Effector memory CD8-positive, alpha-beta T cell (primary cell): ENCODE data around the gene TMEM235.

Source experiments
- ATAC-seq: fragments of 150-1000 bp; cut with Tn5 transposase; replicated peaks from 2 replicates; pipeline ENCODE4 v1.10.0; 2021; ENCODE audit warnings: mild to moderate bottlenecking, moderate library complexity
- DNase-seq, 3 experiments: peaks; one replicate each; pipeline ENCODE4 v3.0.0; 2021
- H3K27ac Mint-ChIP-seq, 2 donors: one replicate each; pipeline ENCODE4 v1.8.0; 2022; ENCODE audit warnings: mild to moderate bottlenecking in 2 of 2, mixed read lengths in 2 of 2, moderate library complexity in 2 of 2
- H3K27me3 Mint-ChIP-seq, 2 donors: one replicate each; pipeline ENCODE4 v1.8.0; 2022; ENCODE audit warnings: mixed read lengths in 2 of 2
- H3K36me3 Mint-ChIP-seq: one replicate; pipeline ENCODE4 v1.8.0; 2022; ENCODE audit warnings: mild to moderate bottlenecking, moderate library complexity, mixed read lengths; ENCODE audit not compliant: insufficient read depth
- H3K4me1 Mint-ChIP-seq, 2 donors: one replicate each; pipeline ENCODE4 v1.8.0; 2022; ENCODE audit warnings: low read depth in 2 of 2, mixed read lengths in 2 of 2
- H3K4me3 Mint-ChIP-seq, 2 donors: one replicate each; pipeline ENCODE4 v1.8.0; 2022; ENCODE audit warnings: mild to moderate bottlenecking in 2 of 2, mixed read lengths in 2 of 2, moderate library complexity in 2 of 2
- H3K9me3 Mint-ChIP-seq, 2 donors: one replicate each; pipeline ENCODE4 v1.8.0; 2022; ENCODE audit warnings: mixed read lengths in 2 of 2

TMEM235 gene

DNA sequence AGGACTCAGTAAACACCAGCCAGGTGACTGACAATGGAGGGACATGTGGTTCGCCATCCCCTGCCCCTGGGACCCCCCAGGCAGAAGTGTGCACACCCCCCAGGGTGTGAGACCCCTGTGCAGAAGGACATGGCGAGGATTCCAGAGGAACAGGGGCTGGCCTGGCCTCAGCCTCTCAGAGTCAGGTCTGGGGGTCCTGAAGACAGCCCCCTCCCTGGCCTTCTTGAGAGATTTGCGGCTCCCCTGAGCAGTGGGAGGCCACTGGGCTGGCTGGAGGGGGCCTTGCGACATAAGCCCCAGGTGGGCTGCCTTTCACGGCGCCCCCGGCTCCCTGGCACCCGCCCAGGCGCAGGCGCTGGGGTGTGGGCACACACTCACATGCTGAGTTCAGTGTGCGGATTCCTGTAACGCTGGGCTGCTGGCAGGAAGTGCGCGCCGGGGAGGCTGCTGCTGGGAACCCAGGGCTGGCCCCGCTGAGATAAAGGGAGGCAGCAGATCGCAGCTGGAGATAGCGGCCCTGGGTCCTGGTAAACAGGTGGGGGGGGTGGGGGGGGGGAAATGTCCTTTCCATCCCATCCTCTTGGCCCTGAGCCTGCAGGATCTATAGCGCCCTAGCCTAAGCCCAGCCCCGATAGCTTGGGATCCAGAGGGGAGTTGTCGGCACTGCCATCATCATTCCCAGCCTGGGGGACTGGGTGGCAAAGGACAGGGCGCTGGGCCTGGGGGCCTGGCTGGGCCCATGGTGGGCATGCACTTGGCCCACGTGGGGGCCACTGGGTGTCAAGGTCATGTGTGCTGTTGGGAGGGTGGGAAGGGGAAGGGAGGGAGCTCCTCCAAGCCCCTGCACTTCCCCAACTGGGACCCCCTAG, 27.1 kb downstream of the TMEM235 start:
- peak; percentile 66 for ATAC-seq
- Mint-ChIP-seq H3K4me1 (peaks cover 10 to 16% of the 10 kb centered on the region in 2 donors), H3K9me3 (no peaks in the 10 kb centered on the region), H3K27me3 (no peaks in the 10 kb centered on the region), H3K36me3 (peaks cover 4% of the 10 kb centered on the region), H3K27ac (peak overlapping the region in 1 of 2 donors; percentile 25), H3K4me3 (peak overlapping the region; percentile 55 to 70)
- DNase-seq, result peak; percentile 26 to 38 (median 26)

DNA sequence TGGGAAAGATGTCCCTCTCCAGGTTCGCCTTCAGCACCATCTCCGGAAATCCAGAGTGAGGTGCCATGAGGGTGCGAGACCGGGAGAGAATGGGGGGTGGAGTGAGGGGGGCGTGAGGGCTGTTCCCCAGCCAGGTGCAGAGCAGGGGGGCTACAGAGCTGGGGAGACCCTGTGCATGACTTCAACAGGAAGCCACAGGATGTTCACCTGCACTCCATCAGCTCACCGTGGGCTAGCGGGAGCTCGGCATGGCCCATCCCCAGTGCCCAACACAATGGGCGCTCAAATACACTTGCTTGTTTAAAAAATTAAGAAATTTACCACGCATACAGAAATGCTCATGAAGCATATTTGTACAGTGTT, 27.7 kb downstream of the TMEM235 start:
- H3K9me3 Mint-ChIP-seq, result no peaks in the 10 kb centered on the region
- no peak for ATAC-seq
- peaks cover 4% of the 10 kb centered on the region for H3K36me3 Mint-ChIP-seq
- H3K27ac Mint-ChIP-seq, result no peak overlapping the region
- no peak for DNase-seq
- H3K27me3 Mint-ChIP-seq, result no peaks in the 10 kb centered on the region
- H3K4me3 Mint-ChIP-seq, result no peak overlapping the region
- peaks cover 10 to 16% of the 10 kb centered on the region in 2 donors for H3K4me1 Mint-ChIP-seq

DNA sequence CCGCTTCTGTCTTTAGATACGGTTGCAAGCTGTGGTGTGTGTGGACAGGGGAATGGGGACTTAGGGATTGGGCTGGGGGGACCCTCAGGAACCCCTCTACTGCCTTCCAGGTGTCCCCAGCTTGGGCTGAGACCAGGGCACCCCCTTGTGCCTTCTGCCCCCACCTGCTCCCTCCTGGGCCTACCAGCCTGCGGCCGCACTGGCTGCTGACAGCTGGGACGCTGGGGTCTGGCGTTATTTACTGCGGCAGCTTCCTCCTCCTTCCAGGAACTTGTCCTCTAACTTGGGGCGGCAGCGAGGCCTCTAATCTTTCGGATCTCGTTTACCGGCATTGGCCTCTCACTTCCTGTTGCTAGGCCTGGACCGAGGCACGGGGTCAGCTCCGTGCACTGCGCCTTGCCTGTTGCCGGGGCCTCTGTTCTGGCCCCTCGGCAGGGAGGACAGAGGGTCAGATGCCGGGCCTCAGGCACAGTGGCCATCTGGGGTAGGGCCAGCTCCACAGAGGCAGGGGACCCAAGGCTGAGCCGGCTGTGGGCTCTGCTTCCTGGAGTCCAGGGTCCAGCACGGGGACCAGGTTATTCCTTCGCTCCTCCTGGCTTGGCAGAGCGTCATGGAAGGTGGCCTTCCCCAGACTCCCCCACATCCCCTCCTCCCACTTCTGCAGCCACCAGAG, 31.8 kb downstream of the TMEM235 start:
- Mint-ChIP-seq H3K4me1 (peaks cover under 1 to 7% of the 10 kb centered on the region in 2 donors), H3K4me3 (no peak overlapping the region)

DNA sequence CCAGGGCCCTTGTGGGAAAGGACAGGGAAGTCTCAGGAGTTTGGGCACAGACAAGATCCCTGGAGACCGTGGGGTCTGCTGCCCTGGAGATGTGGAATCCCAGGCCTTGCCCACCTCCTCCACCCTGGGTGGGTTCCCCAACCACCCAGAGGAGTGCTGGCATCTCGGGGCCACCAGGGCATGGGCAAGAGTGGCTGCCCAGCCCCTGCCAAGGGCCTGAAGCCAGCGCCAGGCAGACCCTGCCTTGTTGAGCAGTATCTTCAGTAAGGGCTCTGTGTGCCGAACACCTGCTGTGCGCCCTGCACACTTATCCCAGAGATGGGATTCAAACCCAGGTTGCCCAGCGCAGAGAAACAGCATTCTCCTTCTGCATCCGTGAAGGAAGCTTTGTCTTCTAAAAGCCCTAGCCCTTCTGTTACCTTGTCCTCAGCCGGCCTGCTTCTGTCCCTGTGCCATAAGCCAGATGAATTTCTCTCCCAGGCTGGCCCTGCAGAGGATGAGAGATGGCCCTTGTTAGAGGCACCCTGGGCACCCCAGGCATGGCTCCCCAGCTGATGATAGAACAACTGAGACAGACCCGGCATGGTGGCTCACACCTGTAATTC, 32.4 kb downstream of the TMEM235 start:
- Mint-ChIP-seq H3K36me3 (no peaks in the 10 kb centered on the region), H3K4me1 (peaks cover 0 to 4% of the 10 kb centered on the region in 2 donors), H3K4me3 (no peak overlapping the region), H3K9me3 (no peaks in the 10 kb centered on the region), H3K27ac (no peak overlapping the region), H3K27me3 (no peaks in the 10 kb centered on the region)
- DNase-seq (no peak), ATAC-seq (no peak)

More for the DNA sequence above, 31.8 kb downstream of the TMEM235 start:
- ATAC-seq (no peak), DNase-seq (no peak)
- Mint-ChIP-seq H3K36me3 (no peaks in the 10 kb centered on the region), H3K27ac (peak overlapping the region in 1 of 2 donors; percentile 59), H3K27me3 (no peaks in the 10 kb centered on the region), H3K9me3 (no peaks in the 10 kb centered on the region)

DNA sequence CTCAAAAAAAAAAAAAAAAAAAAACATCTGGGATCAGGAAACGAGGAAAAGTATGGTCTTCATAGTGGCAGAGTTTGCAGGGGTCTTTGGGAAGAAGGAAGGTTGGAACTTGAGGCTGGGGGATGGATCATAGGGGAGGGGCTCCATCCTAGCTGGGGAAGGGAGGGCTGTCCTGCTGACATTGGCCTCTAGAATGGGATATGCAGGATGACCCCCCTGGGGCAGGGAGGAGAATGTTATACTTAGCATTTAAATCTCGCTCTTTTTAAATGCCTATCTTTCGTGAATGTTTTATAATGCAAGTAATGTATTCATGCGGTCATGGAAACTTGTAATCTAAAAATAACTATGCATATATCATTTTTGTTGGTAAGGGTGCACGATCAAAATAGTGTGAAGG, 33.2 kb downstream of the TMEM235 start:
- H3K36me3 Mint-ChIP-seq, result peaks cover 1% of the 10 kb centered on the region
- no peak overlapping the region for H3K4me3 Mint-ChIP-seq
- no peaks in the 10 kb centered on the region for H3K9me3 Mint-ChIP-seq
- peaks cover 0 to 2% of the 10 kb centered on the region in 2 donors for H3K4me1 Mint-ChIP-seq
- H3K27me3 Mint-ChIP-seq, result no peaks in the 10 kb centered on the region
- H3K27ac Mint-ChIP-seq, result peak overlapping the region in 1 of 2 donors; percentile 10
- ATAC-seq (no peak), DNase-seq (no peak)

DNA sequence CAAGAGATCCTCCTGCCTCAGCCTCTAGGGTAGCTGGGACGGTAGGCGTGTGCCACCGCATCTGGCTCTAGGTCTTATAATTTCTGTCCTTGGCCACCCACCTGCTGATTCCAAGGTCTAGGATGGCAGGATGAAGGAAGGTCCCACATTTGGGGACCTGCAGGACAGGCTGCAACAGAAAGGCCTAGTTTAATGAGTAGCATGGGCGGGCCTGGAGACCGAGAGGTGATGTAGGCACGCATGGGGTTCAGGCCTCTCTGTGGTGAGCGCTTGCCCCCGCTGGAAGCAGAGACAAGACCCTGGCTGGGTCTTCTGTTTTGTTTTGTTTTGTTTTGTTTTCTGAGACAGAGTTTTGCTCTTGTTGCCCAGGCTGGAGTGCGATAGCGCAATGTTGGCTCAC, 33.7 kb downstream of the TMEM235 start:
- Mint-ChIP-seq H3K9me3 (no peaks in the 10 kb centered on the region), H3K27me3 (peaks cover under 1 to 2% of the 10 kb centered on the region in 2 donors), H3K4me1 (no peaks in the 10 kb centered on the region), H3K27ac (no peak overlapping the region), H3K36me3 (peaks cover 3% of the 10 kb centered on the region), H3K4me3 (no peak overlapping the region)
- ATAC-seq (no peak), DNase-seq (no peak)

DNA sequence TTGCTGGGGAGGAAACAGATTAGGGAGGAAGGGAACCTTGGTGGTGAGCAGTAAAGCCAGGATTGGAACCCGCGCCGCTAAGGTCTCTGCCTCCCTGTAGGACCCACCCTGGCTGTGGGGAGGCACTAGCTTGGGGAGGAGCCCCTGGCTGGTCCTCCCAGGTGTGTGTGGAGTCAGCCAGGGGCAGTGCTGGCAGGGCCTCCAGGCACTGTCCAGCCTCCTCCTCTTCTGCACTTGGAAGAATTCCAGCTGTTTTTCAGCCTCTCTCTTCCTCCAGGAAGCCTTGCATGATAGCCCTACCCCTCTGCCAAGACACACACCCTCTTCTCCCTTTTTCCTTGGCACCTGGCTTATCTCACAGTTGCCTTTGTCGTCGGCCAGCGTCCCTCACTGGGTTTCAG, 34.8 kb downstream of the TMEM235 start:
- Mint-ChIP-seq H3K4me3 (no peak overlapping the region), H3K27ac (no peak overlapping the region)
- ATAC-seq, result no peak

DNA sequence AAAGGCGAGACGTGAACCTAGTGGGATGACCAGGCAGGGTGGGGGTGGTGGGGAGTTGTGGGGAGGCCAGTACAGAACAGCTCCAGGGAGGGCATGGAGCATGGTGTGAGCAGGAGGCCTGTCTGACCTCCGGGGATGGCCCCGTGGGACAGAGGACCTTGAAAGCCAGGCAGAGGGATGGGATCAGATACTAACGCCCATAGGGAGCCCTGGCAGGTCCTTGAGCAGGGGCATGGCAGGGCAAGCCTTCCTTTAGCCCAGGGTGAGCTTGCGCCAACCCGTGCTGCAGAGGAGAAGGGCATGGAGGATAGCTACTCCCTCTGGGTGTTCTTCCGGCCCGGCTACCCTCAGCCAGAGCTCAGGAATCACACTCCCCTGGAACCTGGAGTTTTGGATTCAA, 35.3 kb downstream of the TMEM235 start:
- DNase-seq (no peak), ATAC-seq (no peak)
- Mint-ChIP-seq H3K4me1 (peaks cover 6 to 8% of the 10 kb centered on the region in 2 donors), H3K27me3 (peaks cover 17 to 18% of the 10 kb centered on the region in 2 donors), H3K4me3 (no peak overlapping the region), H3K9me3 (no peaks in the 10 kb centered on the region), H3K36me3 (peaks cover 3% of the 10 kb centered on the region), H3K27ac (no peak overlapping the region)

More for the DNA sequence above, 34.8 kb downstream of the TMEM235 start:
- Mint-ChIP-seq H3K9me3 (no peaks in the 10 kb centered on the region), H3K27me3 (peaks cover 12 to 13% of the 10 kb centered on the region in 2 donors), H3K4me1 (peaks cover 4 to 5% of the 10 kb centered on the region in 2 donors), H3K36me3 (peaks cover 3% of the 10 kb centered on the region)
- no peak for DNase-seq

DNA sequence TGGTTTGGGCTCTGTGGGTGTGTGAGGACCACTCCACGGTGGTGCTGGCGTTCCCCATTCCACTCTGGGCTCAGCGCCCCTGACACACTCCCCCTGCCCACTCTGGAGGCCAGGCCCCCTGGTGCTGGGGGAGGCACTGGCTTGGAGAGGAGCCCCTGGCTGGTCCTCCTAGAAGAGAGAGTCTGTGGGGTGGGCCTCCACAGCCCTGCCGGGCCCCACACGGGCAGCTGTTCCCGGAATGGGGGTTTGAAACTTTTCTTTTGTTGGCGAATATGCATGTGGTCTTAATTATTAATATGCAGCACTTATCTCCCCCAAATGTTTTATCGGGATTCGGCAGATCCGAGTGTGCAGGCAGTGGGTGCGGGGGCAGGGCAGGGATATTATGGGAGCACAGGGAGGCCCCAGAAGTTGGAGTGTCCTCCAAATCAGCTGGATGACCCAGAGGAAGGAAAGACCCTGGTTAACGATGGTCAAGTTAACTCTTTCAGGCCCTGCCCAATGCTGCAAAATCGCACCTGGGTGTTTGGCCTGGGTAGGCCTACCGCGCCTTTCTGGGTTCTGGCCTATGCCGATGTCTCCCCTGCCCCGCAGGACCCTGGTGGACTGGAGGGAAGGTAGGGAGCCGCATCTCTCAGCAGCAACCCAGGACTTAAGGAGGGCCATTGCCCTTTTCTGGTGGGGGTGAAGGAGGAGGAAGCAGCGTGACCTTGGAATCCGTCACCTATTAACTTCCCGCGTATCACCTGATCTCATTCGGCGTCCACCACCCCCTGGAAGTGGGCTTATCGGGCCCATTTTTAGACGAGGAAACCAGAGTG, 36.0 kb downstream of the TMEM235 start:
- H3K36me3 Mint-ChIP-seq, result peaks cover 3% of the 10 kb centered on the region
- ATAC-seq (no peak), DNase-seq (no peak)
- no peak overlapping the region for H3K27ac Mint-ChIP-seq
- no peaks in the 10 kb centered on the region for H3K9me3 Mint-ChIP-seq
- no peak overlapping the region for H3K4me3 Mint-ChIP-seq
- peaks cover 8 to 12% of the 10 kb centered on the region in 2 donors for H3K4me1 Mint-ChIP-seq
- H3K27me3 Mint-ChIP-seq, result peaks cover 21 to 25% of the 10 kb centered on the region in 2 donors

DNA sequence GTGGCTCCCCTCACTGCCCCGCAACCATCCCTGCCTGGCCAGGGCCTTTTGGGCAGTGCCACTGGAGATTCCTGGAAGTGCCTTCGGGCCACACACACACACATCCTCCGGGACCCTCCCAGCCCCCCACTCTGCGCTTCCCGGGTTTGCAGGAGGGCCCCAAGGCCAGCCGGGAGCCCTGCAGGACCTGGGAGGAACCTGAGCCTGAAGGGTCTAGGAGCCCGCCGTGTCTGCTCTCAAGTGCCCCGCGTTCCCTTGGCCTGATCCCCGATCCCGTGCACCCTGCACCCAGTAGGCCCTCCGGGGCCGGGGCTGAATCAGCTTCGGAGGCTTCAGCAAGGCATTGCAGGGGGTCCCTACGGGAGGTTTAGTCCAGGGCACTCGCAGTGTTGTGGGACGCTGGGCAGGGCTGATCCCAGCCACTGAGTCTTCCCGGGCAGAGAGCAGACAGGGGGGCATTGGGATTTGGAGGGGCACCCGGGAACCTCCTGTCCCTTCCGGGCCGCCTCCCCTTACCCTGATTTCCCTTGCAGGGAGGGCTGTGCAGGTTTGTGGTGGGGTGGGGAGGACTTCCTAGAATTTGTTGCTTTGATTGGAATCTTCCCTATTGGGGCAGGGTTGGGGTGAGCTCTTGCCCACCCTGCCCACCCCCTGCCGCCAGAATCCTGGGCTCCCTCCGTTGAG, 36.9 kb downstream of the TMEM235 start:
- peaks cover 21 to 30% of the 10 kb centered on the region in 2 donors for H3K27me3 Mint-ChIP-seq
- no peaks in the 10 kb centered on the region for H3K9me3 Mint-ChIP-seq
- ATAC-seq, result no peak
- peaks cover 5% of the 10 kb centered on the region for H3K36me3 Mint-ChIP-seq
- no peak overlapping the region for H3K4me3 Mint-ChIP-seq
- no peak overlapping the region for H3K27ac Mint-ChIP-seq
- peaks cover 8 to 12% of the 10 kb centered on the region in 2 donors for H3K4me1 Mint-ChIP-seq
- no peak for DNase-seq

DNA sequence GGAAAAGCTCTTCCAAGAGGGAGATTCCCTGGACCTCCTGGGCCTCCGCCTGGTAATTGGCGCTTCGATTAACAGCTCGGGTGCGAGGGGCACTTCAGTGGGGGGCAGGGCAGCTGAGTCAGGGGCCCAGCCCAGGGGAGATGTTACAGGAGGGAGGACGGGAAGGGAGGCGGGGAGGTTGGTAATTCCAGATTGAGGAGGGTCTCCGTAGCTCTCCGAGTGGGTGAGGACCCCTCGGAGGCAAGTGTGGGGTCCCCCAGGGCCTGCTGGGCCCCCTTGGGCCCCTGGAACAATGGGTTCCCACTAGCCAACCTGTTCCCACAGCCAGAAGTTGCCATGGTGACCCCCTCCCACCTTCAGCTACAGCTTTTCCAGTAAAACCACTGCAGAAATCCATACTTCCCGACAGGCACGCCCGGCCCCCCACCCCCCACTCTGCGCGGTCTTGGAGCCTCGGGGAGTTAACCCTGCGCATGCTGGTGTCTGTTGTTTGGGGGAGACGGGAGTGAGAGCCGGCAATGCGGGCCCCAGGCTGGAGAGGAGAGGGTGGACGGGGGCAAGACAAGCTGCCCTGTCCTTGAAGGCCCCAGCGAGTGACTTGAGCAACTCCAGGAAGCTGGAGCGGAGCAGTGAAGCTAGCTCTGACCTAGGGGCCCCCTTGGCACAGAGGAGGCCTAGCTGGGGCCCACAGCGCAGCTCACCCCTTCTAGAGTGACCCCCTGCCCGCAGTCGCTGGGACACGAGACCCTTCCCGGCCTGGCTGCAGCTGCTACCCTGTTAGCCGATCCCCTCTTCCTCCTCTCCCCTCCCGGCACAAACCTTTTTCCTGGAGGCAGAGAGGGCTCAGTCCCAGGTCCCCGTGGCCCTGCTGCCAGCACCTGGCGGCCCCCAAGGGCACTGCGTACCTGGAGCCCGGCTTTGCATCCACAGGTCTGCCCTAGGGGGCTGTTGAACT, 37.8 kb downstream of the TMEM235 start:
- H3K4me3 Mint-ChIP-seq, result no peak overlapping the region
- DNase-seq, result no peak
- peaks cover 8 to 12% of the 10 kb centered on the region in 2 donors for H3K4me1 Mint-ChIP-seq
- H3K27me3 Mint-ChIP-seq, result peaks cover 21 to 30% of the 10 kb centered on the region in 2 donors
- H3K9me3 Mint-ChIP-seq, result no peaks in the 10 kb centered on the region
- peaks cover 5% of the 10 kb centered on the region for H3K36me3 Mint-ChIP-seq
- H3K27ac Mint-ChIP-seq, result no peak overlapping the region
- no peak for ATAC-seq

DNA sequence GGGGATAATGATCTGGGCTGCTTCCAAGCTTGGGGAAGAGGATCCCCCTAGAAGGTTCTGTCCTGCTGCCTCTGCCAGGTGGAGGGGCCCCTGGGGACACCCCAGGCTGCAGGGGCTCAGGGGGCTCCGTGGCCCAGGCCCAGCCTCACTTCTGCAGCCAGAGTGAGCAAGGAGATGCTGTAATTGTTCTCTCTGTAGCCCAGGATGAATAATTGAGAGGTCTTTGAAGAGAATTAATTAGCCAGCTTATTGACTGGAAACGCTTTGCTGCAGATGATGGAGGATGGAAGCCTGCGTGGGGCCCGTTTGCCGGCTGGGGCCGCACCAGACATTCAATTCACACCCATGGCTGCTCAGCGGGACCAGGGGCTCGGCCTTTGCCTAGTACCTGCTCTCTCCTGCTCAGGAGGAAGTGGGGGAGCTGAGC, 38.5 kb downstream of the TMEM235 start:
- peaks cover 21 to 30% of the 10 kb centered on the region in 2 donors for H3K27me3 Mint-ChIP-seq
- peaks cover 5% of the 10 kb centered on the region for H3K36me3 Mint-ChIP-seq
- H3K9me3 Mint-ChIP-seq, result no peaks in the 10 kb centered on the region
- H3K4me1 Mint-ChIP-seq, result peaks cover 8 to 12% of the 10 kb centered on the region in 2 donors
- DNase-seq (no peak), ATAC-seq (no peak)
- H3K4me3 Mint-ChIP-seq, result no peak overlapping the region
- no peak overlapping the region for H3K27ac Mint-ChIP-seq
